Cardiac septum (tissue), 1 donor: Measurements from ENCODE around the gene SPC24. TPM values are rescaled to one million over a fixed set of nuclear protein-coding genes. Genes with fewer than 3 reads are reported as not detected.
"Not testable (repeated sequence)": the region's sequence is repeated elsewhere in the genome, so short reads cannot be mapped to it uniquely, and the experiment has no call there.

Experiments
- DNase-seq: peaks from one replicate; pipeline ENCODE4 v3.0.0-alpha.2; 2020; ENCODE audit warnings: low spot score
- intact Hi-C: fragments of 100-400 bp; cut with DNase I; formaldehyde crosslinking; loops from one replicate; pipeline ENCODE4 v1.14.0; 2022
- total RNA-seq: library from RNA; stranded (reverse); fragmentation: NEBNext Ultra II Directional; extraction: Animal tissue kit (Norgen Biotek cat#: 25700); gene quantifications from one replicate; pipeline ENCODE4 v1.2.1, GENCODE V29; 2021
- donor health status: DM: no; HTN: no; CAD: no.

SPC24 gene
- total RNA-seq, 1 donor from 2014 or later: 3.8 TPM

DNA sequence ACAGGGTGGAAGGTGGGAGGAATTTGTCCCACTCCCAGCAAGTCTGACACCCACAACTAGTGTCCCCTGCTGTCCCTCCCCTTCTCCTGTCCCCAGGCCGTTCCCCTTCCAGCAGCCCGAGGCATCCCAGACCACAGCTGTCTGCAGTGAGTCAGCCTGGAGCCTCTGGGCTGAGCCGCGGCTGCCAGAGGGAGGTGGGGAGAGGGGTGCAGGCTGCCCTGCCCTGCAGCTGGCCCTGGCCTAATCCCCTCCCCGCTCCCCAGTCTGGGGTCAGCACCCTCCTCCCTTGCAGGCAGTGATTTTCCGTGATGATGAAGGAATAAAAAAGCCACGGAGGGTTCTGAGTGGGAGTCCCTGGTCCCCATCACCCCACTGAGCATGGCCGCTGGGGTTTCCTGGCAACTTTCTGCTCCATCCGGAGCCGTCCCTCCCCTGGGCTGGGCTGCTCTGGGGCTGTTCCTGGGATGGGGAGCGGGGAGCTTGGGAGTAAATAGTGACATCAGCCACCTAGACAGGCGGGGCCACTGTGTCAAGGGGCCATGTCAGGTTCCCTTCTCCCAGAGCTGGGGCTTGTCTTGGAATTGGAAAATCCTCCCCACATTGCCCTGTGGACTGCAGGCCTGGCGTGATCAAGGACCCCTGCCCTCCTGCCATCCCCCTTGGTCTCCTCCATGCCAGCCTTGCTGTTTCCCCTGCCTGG, 16.8 kb downstream of the SPC24 start:
- intact Hi-C loops: loop anchor here (1.0 kb wide), 1 partner anchor 65 kb away; no protein-coding TSS in a partner anchor
- peak; percentile 89 for DNase-seq

DNA sequence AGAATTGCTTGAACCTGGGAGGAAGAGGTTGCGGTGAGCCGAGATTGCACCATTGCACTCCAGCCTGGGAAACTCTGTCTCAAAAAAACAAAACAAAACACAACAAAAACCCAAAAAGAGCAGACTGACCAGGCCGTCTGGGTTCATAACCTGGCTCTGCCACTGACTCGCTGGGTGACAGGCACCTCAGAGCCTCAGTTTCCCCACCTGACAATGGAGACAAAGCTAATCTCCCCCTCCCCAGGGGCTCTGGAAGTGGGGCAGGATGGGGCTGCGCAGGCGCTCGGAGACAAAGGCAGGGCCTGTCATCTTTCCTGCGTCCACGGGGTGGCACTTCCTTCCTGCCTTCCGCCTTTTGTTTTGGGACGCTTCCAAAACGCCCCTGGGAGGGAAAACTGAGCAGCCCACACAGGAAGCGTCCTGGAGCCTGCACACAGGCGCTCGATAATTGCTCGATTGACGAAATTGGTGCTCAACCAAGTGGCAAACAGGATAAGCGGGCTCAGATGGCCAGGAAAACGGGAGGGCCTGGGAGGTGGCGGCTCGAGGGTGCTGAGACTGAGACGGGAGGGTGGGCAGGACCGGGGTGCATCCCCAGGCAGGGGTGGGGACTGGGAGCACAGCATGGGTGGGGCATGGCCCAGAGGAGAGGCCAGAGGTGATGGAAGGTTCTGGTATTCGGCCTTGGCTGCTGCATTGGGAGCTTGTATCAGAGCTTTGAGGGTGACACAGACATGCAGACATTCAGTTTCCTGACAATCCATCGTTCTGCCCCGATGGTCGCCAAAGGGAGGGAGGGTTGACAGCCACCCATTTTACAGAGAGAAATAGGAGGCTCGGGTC, 17.8 kb downstream of the SPC24 start:
- DNase-seq: peak; percentile 90
- intact Hi-C loops: loop anchor here (1.0 to 2.0 kb wide), 2 partner anchors 66 to 345 kb away; no protein-coding TSS in a partner anchor

DNA sequence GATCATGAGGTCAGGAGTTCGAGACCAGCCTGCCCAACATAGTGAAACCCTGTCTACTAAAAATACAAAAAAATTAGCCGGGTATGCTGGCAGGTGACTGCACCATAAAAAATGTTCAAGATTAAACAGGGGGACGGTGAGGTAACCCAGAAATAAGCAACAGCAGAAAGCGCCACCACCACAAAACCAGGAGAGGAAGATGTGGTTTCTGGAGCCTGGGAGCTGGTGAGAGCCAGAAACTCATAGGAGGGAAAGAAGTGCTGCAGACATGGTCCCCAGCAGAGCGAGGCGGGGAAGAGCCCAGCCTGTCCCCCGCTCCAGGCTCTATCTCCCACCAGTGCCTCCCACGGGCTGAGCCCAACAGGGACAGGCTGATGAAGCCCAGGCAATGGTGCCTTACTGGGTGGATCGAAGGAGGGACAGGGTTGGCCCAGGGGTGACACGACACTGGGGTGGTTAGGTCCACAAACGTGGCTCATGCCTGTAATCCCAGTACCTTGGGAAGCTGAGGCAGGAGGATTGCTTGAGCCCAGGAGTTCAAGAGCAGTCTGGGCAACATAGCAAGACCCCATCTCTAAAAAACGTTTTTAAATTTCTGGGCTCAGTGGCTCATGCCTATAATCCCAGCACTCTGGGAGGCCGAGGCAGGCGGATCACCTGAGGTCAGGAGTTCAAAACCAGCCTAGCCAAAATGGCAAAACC, 19.0 kb downstream of the SPC24 start:
- no peak for DNase-seq
- intact Hi-C loops: loop anchor here (2.0 kb wide), 1 partner anchor 346 kb away; no protein-coding TSS in a partner anchor

DNA sequence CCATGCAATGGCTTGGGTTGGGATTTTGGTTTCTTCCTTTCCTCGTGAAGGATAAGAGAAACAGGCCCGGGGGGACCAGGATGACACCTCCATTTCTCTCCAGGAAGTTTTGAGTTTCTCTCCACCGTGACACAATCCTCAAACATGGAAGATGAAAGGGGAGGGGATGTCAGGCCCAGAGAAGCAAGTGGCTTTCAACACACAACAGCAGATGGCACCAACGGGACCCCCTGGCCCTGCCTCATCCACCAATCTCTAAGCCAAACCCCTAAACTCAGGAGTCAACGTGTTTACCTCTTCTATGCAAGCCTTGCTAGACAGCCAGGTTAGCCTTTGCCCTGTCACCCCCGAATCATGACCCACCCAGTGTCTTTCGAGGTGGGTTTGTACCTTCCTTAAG, 24.1 kb downstream of the SPC24 start:
- DNase-seq: no peak
- intact Hi-C loops: loop anchor here (2.0 kb wide), 1 partner anchor 97 kb away; no protein-coding TSS in a partner anchor

DNA sequence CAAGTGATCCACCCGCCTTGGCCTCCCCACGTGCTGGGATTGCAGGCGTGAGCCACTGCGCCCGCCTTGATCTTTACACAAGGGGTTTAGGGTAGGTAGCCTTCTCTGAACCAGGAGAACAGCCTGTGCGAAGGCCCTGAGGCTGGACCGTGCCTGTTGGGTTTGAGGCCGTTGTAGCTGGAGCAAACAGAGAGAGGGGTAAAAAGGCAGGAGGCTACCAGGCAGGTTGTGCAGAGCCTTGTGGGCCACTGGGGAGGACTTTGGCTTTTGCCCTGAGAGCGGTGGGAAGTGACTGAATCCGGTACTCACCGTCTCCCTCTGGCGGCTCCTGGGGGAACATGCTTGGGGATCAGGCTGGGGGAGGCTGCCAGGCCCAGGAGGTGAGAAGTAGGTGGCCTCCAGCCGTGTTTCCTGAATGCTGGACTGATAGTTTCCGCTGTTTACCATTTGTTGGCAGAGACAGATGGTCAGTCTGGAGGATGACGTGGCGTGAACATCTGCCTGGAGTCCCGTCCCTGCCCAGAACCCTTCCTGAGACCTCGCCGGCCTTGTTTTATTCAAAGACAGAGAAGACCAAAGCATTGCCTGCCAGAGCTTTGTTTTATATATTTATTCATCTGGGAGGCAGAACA, 24.6 kb downstream of the SPC24 start:
- peak; percentile 92 for DNase-seq
- intact Hi-C loops: loop anchor here (2.0 kb wide), 1 partner anchor 96 kb away; no protein-coding TSS in a partner anchor

DNA sequence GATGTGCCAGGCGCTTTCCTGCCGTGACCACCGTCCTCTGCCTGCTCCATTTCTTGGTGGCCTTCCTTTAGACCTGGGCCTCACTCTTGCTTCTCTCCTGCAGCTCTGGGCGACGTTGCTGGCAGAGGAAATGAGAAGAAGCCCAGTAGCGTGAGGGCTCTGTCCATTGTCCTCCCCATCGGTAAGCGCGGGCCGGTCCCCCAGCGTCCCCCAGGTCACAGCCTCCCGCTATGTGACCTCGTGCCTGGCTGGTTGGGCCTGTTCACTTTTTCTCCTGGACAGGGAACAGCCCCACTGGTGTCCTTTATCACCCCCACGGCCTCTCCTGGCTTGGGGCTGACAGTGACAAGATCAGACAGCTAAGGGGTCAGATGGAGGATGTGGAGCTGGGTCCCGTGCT, 27.7 kb downstream of the SPC24 start:
- intact Hi-C loops: loop anchor here (5.0 to 10.0 kb wide), 2 partner anchors 191 to 317 kb away; no protein-coding TSS in a partner anchor
- DNase-seq: no peak

DNA sequence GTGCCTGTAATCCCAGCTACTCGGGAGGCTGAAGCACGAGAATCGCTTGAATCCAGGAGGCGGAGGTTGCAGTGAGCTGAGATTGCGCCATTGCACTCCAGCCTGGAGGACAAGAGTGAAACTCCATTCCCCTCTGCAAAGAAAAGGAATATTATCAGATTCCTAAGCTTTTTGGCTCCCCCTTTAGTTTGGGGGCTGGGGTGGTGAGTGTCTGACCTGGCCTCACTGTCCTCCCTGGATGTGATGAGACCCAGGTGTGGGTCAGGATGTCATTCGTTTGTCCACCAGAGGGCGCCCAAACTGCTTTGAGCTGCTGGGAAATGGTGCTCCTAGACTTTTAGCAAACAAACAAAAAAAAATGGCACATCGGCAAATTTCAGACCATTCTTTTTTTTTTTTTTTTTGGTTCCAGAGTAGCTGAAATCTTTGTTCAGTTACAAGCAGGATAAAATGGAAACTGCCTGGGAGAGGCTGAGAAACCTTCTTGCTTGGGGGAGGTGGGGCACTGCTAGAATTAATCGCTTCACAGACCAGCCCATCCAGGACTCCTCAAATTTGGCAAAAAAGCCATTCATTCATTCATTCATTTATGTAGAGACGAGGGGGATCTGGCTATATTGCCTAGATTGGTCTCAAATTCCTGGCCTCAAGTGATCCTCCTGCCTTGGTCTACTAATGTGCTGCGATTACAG, 29.4 kb downstream of the SPC24 start:
- intact Hi-C loops: loop anchor here (5.0 to 10.0 kb wide), 2 partner anchors 189 to 319 kb away; no protein-coding TSS in a partner anchor
- peak; percentile 85 for DNase-seq

DNA sequence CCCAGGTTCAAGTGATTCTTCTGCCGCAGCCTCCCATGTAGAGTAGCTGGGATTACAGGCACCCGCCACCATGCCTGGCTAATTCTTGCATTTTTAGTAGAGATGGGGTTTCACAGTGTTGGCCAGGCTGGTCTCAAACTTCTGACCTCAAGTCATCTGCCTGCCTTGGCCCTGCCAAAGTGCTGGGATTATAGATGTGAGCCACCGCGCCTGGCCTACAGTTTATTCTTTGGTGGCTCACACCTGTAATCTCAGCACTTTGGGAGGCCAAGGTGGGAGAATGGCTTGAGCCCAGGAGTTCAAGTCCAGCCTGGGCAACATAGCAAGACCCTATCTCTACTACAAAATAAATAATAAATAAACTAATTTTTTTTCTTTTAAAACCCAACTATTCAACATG, 31.4 kb downstream of the SPC24 start:
- intact Hi-C loops: loop anchor here (10.0 kb wide), 1 partner anchor 321 kb away; no protein-coding TSS in a partner anchor
- DNase-seq: not testable (repeated sequence)

DNA sequence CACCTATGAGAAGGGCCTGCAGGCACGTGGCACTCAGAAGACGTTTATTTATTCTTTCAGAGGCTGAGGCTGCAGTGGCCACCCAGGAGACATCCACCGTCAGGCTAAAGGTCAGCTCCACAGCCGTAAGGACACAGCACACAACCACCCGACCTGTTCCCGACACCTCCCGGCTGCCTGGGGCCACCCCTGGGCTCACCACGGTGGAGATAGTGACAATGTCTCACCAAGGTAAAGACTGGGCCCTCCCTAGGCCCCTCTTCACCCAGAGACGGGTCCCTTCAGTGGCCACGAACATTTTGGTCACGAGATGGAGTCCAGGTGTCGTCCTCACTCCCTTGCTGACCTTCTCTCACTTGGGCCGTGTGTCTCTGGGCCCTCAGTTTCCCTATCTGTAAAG, 32.5 kb downstream of the SPC24 start:
- intact Hi-C loops: loop anchor here (10.0 kb wide), 1 partner anchor 322 kb away; no protein-coding TSS in a partner anchor
- DNase-seq: no peak

DNA sequence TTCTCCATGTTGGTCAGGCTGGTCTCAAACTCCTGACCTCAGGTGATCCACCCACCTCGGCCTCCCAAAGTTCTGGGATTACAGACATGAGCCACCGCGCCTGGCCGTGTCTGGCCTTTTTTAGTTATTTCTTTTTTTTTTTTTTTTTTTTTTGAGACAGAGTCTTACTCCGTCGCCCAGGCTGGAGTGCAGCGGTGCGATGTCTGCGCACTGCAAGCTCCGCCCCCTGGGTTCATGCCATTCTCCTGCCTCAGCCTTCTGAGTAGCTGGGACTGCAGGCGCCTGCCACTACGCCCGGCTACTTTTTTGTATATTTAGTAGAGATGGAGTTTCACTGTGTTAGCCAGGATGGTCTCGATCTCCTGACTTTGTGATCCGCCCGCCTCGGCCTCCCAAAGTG, 33.6 kb downstream of the SPC24 start:
- intact Hi-C loops: loop anchor here (10.0 kb wide), 1 partner anchor 323 kb away; no protein-coding TSS in a partner anchor
- DNase-seq: not testable (repeated sequence)

DNA sequence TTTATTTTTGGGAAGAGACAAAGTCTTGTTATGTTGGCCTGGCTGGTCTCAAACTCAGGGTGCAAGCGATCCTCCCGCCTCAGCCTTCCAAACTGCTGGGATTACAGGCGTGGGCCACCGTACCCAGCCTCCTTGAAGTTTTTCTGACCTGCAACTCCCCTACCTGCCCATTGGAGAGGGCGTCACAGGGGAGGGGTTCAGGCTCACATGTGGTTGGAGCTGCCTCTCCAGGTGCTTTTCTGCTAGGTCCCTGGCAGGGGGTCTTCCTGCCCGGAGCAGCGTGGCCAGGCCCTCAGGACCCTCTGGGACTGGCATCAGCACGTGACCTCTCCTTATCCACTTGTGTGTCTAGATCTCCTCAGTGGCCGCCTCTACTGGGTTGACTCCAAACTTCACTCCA, 39.1 kb downstream of the SPC24 start:
- intact Hi-C loops: no loop called here
- no peak for DNase-seq

DNA sequence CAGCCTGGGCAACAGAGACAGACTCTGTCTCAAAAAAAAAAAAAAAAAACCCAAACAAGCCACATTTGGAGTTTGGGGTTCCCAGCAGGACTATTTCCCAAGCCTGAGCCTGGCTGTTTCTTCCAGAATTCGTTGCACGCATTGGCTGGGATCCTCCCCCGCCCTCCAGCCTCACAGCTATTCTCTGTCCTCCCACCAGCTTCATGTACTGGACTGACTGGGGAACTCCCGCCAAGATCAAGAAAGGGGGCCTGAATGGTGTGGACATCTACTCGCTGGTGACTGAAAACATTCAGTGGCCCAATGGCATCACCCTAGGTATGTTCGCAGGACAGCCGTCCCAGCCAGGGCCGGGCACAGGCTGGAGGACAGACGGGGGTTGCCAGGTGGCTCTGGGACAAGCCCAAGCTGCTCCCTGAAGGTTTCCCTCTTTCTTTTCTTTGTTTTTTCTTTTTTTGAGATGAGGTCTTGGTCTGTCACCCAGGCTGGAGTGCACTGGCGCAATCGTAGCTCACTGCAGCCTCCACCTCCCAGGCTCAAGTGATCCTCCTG, 39.6 kb downstream of the SPC24 start:
- intact Hi-C loops: no loop called here
- no peak for DNase-seq

DNA sequence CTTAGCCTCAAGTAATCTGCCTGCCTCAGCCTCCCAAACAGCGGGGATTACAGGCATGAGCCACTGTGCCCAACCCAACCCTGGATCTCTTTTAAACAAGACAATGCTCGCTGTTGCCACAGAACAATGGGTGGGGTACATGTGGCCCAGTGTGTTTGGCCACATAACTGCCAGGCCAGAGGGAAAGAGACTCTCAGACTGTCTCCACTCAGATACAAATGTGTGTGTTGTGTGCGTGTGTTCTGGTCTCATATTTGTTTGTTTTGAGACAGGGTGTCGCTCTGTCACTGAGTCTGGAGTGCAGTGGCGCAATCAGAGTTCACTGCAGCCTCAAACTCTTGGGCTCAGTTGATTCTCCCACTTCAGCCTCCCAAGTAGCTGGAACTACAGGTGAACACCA, 40.5 kb downstream of the SPC24 start:
- intact Hi-C loops: no loop called here
- DNase-seq: no peak

DNA sequence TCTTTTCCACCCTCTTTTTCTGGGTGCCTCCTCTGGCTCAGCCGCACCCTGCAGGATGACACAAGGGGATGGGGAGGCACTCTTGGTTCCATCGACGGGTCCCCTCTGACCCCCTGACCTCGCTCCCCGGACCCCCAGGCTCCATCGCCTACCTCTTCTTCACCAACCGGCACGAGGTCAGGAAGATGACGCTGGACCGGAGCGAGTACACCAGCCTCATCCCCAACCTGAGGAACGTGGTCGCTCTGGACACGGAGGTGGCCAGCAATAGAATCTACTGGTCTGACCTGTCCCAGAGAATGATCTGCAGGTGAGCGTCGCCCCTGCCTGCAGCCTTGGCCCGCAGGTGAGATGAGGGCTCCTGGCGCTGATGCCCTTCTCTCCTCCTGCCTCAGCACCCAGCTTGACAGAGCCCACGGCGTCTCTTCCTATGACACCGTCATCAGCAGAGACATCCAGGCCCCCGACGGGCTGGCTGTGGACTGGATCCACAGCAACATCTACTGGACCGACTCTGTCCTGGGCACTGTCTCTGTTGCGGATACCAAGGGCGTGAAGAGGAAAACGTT, 42.4 kb downstream of the SPC24 start:
- intact Hi-C loops: no loop called here
- no peak for DNase-seq

DNA sequence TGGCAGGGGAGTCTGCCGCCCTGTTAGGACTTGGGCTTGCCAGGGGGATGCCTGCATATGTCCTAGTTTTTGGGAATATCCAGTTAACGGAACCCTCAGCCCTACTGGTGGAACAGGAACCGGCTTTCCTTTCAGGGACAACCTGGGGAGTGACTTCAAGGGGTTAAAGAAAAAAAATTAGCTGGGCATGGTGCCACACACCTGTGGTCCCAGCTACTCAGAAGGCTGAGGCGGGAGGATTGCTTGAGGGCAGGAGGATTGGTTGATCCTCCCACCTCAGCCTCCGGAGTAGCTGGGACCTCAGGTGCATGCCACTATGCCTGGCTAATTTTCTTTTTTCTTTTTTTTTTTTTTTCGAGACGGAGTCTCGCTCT, 43.8 kb downstream of the SPC24 start:
- intact Hi-C loops: no loop called here
- DNase-seq: no peak

DNA sequence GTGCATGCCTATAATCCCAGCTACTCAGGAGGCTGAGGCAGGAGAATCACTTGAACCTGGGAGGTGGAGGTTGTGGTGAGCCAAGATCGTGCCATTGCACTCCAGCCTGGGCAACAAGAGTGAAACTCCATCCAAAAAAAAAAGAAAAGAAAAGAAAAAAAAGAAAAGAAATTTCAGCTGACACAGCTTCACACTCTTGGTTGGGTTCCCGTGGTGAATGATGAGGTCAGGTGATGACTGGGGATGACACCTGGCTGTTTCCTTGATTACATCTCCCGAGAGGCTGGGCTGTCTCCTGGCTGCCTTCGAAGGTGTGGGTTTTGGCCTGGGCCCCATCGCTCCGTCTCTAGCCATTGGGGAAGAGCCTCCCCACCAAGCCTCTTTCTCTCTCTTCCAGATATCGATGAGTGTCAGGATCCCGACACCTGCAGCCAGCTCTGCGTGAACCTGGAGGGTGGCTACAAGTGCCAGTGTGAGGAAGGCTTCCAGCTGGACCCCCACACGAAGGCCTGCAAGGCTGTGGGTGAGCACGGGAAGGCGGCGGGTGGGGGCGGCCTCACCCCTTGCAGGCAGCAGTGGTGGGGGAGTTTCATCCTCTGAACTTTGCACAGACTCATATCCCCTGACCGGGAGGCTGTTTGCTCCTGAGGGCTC, 44.3 kb downstream of the SPC24 start:
- no peak for DNase-seq
- intact Hi-C loops: no loop called here

DNA sequence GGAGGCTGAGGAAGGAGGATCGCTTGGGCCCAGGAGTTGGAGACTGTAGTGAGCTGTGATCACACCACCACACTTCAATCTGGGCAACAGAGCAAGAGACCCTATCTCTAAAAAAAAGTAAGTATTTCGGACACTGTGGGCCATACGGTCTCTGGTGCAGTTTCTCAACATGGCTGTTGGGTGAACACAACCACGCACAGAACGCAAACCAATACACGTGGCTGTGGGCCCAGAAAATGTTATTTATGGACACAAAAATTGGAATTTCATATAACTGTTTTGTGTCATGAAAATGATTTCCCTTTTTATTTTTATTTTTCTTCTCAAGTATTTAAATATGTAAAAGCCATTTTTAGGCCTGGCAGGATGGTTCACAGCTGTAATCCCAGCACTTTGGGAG, 46.8 kb downstream of the SPC24 start:
- no peak for DNase-seq
- intact Hi-C loops: no loop called here

DNA sequence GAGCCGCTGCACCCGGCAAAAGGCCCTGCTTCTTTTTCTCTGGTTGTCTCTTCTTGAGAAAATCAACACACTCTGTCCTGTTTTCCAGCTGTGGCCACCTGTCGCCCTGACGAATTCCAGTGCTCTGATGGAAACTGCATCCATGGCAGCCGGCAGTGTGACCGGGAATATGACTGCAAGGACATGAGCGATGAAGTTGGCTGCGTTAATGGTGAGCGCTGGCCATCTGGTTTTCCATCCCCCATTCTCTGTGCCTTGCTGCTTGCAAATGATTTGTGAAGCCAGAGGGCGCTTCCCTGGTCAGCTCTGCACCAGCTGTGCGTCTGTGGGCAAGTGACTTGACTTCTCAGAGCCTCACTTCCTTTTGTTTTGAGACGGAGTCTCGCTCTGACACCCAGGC, 49.1 kb downstream of the SPC24 start:
- DNase-seq: no peak
- intact Hi-C loops: no loop called here
